HG02938 (cell line): ENCODE results near the gene CSF2RB.

Experiments used
- ATAC-seq: cut with Tn5 transposase; IDR thresholded peaks from one replicate; pipeline ENCODE4 v1.9.1; 2021; ENCODE audit warnings: mild to moderate bottlenecking, moderate library complexity; ENCODE audit not compliant: unreplicated experiment

Gene CSF2RB

DNA sequence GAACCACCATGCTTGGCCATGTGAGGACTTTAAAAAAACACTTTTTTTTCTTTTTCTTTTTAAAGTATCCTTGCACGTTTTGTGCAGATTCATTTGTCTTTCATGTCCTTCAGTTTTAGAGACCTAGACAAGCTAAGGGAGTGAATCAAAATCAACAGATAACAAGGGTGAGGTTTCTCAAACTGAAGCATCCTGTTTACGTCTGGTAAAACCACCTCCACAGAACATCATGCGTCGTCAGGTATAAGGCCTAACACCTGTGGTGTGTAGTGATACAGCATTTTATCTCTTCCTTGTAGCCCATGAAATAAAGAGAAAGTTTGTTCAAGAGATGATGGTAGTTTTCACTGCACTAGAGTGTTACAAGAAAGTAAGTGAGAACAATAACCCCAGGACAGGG, 26.3 kb upstream of the CSF2RB start:
- no peak for ATAC-seq

DNA sequence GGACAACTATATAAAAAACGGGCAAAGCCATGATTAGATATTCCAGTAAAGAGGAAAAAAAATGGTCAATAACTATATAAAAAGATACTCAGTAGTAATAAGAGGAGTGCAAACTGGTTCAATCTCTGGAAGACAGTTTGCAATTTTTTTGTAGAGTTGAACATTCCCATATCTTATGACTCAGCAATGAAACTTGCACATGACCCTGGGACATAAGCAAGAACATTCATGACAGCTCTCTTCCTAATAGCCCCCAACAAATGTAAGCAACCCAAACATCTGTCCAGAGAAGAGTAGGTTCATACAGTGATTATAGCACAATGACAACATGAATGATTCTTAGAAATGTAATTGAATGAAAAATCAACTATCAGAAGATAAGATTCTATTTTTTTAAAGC, 21.8 kb upstream of the CSF2RB start:
- no peak for ATAC-seq

DNA sequence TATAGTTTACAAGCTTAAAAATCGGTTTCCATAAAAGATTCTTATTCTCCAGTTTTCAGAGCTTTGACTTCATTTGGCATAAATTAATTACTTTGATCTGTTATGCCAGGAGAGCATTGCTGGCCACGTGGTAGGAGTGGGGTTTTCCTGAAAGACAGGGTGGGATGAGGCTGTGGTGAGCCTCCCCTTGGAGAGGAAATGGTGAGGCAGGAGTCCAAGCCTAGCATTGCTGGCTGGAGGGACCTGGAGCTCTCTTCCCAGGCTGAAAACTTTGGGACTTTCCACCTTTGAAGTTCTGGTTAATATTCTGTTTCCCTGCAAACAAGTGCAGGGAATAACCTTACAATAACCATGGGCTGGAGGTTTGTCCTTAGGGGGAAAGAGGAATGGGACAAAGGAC, 21.1 kb upstream of the CSF2RB start:
- no peak for ATAC-seq

DNA sequence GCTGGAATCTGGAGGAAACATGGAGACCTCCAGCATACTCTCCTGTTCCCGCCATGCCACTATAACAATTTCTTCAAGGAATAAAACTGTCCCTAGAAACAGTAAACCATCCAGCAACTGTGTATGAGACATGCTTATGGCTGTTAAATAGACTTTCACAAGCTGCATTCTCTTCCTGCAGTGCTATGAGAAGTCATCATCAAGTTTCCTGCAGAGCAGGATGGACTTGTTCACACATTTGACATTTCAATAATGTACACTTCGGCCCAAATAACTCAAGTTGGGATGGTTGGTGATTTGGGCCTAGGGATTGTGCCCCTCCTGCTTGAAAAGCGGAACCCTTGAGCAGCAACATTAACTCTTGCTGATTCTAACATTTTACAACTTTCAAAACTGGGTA, 20.2 kb upstream of the CSF2RB start:
- no peak for ATAC-seq

DNA sequence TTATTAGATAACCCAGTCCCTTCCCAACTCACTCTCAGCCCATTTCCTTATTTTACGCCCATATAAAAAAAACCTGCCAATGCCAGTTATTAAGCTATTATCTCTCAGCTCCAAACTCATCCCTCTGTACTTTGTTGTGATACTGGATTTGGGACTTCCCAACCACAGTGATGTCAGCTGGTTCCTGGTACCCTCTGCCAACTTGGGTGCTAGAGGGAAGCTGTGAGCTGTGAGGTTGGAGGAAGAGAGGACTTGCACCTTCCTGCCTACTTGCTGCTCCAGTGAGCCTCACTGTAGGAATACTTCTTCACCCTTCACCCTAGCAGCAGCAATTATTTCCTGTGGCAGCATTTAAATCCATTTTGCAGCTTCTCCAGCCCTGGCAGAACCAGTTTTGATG, 19.2 kb upstream of the CSF2RB start:
- no peak for ATAC-seq

DNA sequence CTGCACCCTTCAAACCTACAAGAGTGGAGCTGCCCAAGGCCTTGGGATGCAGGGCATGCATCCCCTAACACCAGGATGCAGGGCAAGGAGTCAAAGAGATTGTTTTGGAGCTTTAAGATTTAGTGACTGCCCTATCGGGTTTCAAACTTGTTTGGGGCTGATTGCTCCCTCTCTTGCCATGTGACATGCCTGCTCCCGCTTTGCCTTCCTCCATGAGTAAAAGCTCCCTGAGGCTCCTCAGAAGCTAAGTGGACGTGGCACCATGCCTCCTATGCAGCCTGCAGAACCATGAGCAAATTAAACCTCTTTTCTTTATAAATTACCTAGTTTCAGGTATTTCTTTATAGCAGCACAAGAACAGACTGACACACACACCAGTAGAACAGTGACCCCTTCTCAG, 15.8 kb upstream of the CSF2RB start:
- ATAC-seq = no peak

DNA sequence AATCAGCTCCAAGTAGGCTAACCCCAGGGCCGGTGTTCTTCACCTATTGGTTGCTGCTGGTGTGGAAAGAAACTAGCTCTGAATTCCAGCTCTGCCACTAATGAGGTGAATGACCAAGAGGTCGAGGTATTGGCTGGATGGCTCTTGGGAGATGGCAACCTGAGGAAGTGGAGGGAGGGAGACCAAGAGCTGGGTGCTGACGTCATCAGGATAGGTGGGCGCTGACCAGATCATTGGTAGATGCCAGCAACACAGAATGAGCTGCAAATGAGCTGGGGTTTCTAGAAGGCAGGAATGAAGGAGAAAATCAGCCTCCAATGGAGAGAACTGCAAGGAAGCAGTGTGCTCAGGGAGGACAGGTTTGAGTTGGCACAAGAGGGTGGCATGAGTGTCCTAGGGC, 14.7 kb upstream of the CSF2RB start:
- ATAC-seq = no peak

DNA sequence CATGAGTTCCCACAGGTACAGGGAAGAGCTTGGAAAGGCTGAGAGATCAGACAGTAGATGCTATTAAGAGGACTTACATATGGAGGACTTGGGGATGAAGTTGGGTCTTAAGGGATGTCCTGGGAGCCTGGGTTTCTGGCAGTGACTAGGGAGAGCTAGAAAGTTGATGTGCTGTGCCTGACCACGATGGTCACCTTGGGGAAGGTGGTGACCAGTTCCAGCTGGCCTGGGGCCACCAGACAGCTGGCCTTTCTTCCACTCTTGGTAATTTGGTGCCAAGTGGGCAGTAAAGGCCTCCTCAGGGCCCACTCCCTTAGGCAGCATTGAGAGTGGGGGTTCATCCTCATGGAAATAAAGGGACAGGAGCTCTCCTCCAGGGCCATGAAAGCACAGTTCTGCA, 13.9 kb upstream of the CSF2RB start:
- ATAC-seq = no peak

DNA sequence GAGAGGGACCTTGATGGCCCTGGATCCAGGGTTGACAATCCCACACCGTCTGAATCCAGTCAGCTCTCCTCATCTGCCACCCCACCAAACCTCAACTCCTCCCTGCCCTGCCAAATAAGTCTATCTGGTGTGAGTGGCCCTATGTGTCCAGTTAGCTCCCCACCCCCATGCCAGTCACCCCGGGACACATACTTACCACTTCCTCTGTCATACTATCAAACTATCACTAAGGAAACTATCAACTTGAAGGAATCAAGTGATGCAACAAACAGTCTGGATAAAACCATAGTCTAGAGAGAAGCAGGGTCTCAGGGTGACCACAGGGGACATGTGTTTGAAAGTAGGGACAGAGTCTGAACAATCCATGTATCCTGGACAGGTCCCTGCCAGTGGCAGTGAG, 13.2 kb upstream of the CSF2RB start:
- ATAC-seq = no peak

DNA sequence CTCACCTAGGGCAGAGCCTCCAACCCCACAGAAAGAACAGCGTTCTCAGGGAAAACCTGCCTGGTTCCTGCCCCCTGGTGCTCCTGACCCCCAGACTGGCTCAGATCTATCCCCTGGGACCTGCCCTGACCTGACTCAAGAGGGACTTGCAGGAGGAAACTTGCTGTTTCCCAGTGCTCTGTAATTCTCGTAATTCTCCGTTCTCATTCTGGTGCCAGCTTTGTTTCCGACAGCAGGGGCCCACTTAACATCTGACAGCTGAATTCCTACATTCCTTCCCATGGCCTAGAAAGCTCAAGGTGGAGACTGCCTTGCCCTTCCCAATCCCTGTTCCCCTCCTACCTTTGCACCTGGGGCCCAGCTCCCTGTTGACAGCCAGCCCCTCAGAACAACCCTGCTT, 12.5 kb upstream of the CSF2RB start:
- ATAC-seq = no peak

DNA sequence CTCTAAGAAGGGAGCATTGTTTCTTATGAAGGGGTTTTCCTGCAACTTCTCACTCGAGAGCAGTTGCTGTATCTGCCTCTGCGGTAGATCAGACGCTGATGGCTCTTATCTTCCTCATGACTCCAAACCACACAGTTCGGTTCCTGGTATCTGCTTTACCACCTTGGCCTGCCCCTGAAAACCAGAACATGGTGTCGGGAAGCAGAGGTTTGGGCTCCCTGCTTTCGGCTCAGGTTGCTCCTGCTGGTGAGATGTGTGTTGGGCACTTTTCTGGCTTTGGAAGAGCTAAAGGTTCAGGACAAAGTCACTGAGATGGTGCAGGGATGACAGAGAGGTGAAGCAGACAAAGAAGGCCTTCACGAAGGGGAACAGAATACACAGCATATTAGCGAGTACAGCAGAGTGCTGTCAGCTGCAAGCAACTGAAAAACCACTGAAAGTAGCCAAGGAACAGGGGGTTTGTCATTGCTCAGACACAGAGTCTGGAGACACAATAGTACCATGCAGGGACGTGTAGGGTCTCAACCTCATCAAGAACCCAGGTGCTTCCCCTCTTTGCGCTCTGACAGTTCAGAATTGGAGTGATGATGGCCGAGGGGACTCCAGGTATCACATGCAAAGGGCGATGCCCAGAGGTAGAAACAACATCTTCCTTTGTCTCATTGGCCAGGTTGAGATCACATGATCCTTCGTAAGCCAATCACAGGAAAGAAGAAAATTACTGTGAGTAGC, 11.9 kb upstream of the CSF2RB start:
- peak; percentile 66 for ATAC-seq

DNA sequence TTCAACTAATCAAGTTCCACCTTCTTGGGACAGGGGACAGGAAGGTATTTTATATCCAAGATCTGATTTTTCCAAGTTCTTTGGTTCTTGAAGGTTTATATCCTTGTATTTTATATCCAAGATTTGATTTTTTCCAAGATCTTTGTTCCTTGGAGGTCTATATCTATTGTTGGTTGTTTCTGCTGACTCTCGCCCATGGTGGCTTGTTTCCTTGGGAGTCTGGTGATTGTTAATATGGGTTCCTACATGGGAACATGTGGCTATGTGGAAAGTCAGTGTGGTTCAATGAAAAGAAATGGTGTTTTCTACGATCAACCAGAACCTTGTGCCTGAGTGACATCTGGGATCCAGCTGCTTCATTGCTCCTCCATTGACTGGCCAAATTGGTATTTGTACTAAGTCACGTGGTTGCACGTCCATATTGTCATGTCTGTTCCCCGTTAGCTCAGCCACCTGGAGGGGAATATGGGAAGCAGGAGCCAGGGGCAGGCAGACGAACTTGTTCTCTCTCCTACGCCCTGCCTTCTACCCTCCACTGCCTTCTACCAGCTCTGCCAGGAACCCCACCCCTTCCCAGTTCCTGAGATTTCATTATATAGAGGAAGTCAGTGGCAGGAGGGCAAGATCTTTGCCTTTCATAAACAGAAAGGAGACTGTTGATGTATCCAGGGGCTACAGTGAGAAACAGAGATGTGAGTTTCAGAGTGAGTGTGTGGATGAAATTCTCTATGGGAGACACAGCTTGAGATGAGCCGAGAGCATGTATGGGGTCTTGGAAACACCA, 11.1 kb upstream of the CSF2RB start:
- no peak for ATAC-seq

DNA sequence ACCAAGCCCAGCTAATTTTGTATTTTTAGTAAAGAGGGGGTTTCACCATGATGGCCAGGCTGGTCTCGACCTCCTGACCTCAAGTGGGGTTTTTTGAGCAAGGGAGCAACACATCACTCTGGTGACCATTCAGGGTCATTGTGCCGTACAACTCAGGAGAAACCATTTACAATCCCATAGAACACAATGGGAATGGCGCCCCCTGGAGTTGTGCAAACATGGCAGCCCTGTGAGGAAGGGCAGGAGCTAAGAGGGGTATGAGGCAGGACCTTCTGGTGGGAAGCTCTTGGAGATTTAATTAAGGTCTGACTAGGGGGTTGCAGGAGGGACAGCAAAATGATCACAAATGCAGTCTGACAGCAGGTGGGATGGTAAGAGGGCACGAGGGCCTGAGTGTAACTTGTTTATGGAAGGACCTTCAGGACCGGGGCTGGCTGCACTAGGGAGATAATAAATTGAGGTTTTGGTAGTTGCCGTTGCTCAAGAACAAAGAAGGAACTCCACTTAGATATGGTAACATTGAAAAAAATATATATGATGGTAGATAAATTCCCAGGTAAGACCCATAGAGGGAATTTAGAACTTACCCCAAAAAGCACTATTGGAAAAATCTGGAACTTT, 9.1 kb upstream of the CSF2RB start:
- ATAC-seq = no peak

DNA sequence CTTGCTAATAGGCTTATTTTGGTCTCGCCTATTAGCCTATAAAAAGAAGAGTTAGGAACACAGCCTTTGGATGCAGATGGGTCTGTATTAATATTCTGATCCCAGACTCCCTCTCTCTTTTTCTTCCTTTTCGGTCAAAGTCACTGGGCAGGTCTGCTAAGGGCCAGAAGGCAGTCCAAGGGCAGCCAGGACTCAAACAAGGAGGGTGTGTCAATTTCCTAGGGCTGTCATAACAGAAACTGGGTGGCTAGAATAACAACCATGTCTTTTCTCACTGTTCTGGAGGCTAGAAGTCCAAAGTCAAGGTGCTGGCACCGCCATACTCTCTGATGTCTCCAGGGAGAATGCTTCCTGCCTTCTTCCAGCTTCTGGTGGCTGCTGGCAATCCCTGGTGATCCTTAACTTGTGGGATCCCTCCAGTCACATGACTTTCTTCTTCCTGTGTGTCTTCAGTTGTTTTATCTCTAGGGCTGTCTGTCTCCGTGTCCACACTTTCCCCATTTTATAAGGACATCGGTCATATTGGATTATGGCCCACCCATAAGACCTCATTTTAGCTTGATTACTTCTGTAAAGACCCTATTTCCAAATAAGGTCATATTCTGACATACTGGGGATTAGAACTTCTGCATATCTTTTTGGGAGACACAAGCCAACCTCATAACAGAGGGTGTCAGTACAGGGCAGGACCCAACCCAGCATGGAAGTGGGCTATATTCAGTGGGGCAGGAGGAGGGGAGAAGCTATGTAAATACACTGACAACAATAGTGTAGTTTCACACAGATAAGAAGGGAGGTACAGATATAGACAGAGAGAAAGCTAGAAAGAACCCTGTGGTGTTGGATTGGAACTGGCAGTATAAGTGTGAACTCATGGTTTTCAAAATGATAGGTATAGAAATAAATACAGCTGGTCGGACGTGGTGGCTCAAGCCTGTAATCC, 5.9 kb upstream of the CSF2RB start:
- ATAC-seq = no peak

DNA sequence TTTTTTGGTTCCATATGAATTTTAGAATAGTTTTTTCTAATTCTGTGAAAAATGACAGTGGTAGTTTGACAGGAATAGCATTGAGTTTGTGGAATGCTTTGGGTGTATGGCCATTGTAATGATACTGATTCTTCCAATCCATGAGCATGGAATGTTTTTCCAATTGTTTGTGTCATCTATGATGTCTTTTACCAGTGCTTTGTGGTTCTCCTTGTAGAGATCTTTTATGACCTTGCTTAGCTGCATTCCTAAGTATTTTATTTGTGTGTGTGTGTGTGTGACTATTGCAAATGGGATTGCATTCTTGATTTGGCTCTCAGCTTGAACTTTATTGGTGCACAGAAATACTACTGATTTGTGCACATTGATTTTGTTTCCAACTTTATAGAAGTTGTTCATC, 3.0 kb upstream of the CSF2RB start:
- ATAC-seq = no peak

DNA sequence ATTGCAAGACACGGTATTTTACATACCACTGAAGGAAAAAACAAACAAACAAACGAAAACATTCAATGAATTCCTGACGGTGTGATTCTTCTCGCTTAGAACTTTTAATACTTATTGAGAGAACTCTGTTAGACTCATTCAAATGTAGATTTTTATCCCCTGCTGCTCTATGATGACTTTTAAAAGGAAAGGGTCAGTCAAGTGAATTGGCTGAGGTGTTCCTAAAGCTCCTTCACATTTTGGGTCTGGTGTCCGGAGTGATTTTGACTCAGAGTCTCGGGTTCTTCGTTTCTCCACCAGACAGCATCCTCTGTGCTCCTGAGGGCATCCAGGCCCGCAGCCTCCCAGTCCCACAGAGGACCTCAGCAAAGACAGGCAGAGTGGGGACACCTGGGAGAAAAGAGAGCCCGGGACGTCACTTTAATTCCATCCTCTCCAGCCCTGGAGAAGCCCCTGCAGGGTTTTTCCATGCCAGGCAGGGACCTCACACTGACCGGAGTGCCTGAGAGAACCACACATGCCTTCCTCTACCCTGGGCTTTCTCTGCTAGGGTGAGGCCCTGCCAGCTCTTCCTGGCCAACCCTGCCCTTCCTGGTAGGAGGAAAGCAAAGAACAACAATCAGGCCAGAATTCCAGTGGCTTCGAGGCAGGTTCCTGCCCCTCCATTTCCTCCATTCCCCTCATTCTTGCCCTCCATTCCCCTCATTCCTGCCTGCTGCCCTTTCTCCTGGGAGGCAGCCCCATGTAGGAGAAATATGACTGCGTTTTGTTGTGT, 1.4 kb upstream of the CSF2RB start:
- ATAC-seq = no peak

DNA sequence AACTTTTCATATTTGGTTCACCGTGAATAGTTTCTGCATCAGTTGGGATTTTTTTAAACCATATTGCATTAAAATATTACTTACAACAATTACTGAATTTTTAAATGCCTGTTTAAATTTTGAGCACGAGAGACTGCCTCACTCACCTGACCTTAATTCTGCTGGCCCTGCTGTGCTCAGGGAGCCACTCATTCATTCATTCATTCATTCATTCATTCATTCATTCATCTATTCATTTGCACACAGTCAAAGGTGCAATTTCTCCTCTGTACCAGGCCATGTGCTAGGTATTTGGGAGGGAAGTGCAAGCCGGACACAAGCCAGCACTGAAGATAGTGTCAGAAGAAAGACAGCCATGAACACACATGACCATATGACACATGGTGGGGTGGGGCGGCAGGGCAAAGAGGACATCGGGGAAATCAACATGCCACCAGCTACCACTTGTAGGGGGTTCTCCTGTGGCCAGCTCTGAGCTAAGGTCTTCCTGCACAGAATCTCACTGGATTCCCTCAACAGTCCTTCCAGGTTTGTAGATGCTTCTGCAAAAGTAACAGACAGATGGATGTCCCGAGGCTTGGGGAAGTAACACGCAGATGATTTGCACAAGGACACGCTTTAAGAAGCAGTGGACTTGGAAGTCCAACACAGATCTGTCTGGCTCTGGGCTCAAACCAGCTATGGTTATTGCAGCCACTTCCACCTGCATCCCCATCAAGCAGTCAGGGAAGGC, 568 bp upstream of the CSF2RB start:
- ATAC-seq = no peak

DNA sequence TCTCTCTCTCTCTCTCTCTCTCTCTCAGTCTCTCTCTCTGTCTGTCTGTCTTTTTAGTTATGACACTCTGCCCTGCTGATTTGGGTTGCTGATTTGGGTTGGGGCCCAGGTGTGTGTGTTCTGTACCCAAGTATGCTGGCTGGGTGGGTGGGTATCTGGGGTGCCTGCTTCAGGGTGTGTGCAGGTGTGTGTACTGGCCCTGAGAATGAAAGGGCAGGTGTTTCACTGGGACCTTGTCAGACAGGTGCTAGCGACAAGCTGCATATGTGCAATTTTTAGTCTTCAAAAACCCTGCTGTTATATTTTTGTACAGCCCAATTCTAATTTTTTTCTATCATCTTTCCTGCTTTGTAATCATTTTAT, 943 bp downstream of the CSF2RB start:
- ATAC-seq = no peak

DNA sequence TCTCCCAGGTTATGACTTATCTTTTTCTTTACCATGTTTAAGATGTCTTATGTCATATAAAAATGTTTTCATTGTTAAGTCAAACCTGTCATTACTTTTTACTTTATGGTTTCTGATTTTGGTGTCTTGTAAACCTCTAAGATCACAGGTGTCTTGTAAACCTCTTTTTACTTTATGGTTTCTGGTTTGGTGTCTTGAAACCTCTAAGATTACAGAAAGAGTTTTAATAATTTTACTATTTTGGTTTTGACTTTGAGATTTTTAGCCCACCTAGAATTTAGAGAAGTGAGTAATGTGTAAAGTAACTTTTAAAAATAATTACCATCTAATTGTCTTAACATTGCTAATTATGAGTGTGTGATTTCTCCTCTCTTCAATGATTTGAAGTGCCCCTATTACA, 2.6 kb downstream of the CSF2RB start:
- ATAC-seq = no peak
